NB4 (cell line): Measurements from ENCODE around the gene EPHA4.

ENCODE experiments used
- POLR2A ChIP-seq: IDR thresholded peaks from 2 replicates; pipeline ENCODE4 v1.6.1; 2011; ENCODE audit warnings: mild to moderate bottlenecking; ENCODE audit not compliant: insufficient read length; ENCODE audit errors: extremely low read depth
- TF ChIP-seq, protein P1 (sequence below): IDR thresholded peaks from one replicate; pipeline ENCODE4 v1.5.1; 2012; ENCODE audit warnings: low read depth, low read length
- TF ChIP-seq, protein P2 (sequence below): IDR thresholded peaks from 2 replicates; pipeline ENCODE4 v1.6.1; 2011; ENCODE audit warnings: low read depth, low read length

DNA sequence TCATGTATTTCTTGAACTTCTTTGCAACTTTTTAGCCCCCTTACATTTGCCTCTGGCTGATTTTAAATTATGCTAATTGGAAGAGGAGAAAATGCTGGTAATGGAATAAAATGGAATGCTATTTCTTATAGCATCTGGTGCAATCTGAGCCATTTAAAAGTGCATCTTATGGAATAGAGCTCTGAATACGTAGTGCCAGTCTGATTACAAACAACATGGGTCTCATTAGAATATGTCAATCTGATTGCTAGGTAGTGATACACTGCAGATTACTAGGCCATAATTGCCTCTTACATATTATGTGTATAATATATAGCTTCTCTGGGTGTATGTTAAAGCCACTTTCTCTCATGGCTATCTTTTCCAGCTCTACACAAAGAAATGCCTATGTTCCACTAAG lies 159.1 kb downstream of the EPHA4 start:
- TF ChIP-seq, protein P1, sequence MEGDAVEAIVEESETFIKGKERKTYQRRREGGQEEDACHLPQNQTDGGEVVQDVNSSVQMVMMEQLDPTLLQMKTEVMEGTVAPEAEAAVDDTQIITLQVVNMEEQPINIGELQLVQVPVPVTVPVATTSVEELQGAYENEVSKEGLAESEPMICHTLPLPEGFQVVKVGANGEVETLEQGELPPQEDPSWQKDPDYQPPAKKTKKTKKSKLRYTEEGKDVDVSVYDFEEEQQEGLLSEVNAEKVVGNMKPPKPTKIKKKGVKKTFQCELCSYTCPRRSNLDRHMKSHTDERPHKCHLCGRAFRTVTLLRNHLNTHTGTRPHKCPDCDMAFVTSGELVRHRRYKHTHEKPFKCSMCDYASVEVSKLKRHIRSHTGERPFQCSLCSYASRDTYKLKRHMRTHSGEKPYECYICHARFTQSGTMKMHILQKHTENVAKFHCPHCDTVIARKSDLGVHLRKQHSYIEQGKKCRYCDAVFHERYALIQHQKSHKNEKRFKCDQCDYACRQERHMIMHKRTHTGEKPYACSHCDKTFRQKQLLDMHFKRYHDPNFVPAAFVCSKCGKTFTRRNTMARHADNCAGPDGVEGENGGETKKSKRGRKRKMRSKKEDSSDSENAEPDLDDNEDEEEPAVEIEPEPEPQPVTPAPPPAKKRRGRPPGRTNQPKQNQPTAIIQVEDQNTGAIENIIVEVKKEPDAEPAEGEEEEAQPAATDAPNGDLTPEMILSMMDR = no peak
- TF ChIP-seq, protein P2, sequence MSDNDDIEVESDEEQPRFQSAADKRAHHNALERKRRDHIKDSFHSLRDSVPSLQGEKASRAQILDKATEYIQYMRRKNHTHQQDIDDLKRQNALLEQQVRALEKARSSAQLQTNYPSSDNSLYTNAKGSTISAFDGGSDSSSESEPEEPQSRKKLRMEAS = no peak
- no peak for TF ChIP-seq POLR2A
